Skeletal muscle cell (primary cell): Measurements from ENCODE around the gene AHR.

Experiments used
- DNase-seq: peaks from one replicate; pipeline ENCODE4 v3.0.0-alpha.2; 2010; ENCODE audit warnings: low read depth
- H3K4me3 ChIP-seq: 2 replicates; pipeline ENCODE4 v1.5.1; 2011; ENCODE audit warnings: low read depth, mild to moderate bottlenecking, control low read depth, low read length, moderate library complexity

The AHR gene

DNA sequence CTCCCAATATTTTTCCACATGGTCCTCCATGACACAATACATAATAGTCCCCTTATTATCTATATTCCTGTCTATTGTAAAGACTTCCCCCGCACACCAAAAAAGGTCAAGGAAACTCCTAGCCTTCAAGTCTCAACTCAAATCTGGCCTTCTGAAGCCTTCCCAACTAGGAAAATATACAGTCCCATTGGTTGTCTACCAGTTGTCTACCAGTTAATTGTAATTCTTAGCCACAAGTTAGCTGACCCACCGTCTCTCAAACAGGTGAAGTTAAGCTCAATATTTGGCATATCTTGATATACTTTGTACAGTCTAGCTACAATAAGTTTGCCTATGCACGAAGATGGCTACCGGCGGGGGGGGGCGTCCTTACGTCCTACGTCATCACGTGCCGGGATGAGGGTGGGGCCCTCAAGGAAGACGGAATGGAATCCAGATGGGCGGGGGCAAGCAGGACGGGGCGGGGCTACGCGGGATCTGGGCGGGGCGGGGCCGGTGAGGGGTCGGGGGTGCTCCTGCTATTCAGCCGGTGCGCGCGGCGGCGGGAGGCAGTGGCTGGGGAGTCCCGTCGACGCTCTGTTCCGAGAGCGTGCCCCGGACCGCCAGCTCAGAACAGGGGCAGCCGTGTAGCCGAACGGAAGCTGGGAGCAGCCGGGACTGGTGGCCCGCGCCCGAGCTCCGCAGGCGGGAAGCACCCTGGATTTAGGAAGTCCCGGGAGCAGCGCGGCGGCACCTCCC is at the start of gene AHR:
AHR (plus strand) TSS at position 551 of the 738 bp plus-strand sequence. CDS start 613 bp downstream, outside the sequence.
- peak; percentile 83 for DNase-seq
- H3K4me3 ChIP-seq, result peak within 1 kb of the TSS; percentile 97

DNA sequence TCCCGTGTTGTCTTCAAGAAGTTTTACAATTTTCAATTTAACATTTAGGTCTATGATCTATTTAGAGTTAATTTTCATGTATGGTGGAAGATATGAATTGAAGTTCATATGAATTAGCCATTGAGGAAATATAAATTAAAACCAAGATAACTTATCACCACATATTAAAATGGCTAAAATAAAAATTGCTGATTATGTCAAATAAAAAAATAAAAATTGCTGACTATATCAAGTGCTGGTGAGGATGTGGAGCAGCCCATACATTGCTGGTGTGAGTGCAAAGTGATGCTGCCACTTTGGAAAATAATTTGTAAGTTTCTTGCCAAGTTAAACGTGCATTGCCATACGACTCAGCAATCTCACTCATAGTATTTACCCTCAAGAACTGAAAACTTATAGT is 44.6 kb upstream of the AHR start:
- no peak for DNase-seq
- no peak overlapping the region for H3K4me3 ChIP-seq

DNA sequence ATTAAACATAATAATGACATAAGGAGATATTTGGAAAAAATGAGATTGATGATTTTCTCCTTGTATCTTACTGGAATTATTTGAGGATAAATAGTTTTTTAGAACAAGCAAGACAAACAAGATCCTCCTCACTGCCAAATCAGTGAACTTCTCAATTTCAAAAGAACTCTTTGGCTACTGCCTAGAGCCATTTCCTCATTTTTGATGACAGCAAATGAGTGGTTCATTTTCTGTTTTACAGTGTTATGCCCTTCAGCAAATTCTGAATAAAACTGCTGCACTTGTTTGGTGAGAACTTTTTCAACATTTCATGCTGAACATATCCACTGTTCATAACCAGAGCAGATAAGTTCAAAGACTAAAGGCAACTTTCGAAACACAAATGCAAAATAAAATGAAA is 42.5 kb upstream of the AHR start:
- DNase-seq, result no peak
- H3K4me3 ChIP-seq, result no peak overlapping the region

DNA sequence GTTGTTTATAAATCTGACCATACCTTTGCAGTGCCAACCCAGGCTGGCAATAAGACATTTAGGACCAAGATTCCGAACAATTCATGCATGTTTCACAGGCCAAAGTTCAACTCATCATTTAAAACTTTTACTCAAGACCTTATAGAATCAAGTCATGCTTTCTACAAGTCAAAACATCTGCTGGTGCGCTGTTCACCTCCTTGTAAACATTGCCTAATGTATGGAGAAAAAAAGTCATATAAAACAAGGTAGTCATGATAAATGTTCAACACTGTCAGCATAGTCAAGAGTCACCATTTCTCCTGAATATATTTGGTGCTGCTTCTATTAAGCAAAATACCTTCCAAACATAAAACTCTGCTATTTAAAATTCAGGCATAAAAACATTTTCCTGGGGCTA is 42.1 kb upstream of the AHR start:
- H3K4me3 ChIP-seq, result no peak overlapping the region
- no peak for DNase-seq

DNA sequence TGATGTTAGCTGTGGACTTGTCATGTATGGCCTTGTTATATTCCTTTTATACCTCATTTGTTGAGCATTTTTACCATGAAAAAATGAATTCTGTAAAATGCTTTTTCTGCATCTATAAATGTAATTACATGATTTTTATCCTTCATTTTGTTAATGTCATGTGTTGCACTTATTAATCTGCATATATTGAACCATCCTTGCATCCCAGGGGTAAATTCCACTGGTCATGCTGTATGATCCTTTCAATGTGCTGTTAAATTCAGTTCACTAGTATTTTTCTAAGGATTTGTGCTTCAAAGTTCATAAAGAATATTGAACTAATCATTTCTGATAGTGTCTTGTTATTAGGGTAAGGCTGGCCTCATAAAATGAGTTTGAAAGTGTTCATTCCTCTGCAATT is 31.9 kb upstream of the AHR start:
- H3K4me3 ChIP-seq, result no peak overlapping the region
- DNase-seq, result no peak

DNA sequence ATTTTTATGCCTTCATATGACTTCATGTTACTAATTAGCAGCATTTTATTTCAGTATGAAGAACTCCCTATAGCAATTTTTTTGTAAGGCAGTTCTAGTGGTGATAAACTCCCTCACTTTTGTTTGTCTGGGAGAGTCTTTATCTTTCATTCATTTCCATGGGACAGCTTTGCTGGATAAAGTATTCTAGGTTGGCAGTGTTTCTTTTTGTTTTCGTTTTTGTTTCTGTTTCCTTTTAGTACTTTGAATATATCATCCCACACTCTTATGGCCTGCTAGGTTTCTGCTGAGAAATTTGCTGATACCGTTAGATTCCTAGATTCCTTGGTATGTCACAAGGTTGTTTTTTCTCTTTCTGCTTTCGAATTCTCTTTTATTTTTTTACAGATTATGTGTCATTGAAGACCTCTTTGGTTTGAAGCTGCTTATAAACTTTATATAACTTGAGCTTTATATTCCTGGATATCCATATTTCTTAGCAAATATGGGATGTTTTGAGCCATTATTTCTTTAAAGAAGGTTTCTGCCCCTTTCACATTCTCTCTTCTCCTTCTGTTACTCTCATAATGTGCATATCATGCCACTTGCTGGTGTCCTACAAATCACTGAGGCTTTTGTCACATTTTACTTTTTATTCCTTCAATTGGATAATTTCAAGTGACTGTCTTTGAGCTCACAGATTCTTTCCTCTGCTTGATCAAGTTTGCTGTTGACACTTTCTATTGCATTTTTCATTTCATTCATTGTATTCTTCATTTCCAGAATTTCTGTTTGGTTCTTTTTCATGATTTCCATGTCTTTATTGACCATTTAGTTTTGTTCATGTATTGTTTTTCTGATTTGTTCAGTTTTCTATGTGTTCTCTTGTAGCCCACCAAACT is 28.9 kb upstream of the AHR start:
- H3K4me3 ChIP-seq, result no peak overlapping the region
- no peak for DNase-seq

DNA sequence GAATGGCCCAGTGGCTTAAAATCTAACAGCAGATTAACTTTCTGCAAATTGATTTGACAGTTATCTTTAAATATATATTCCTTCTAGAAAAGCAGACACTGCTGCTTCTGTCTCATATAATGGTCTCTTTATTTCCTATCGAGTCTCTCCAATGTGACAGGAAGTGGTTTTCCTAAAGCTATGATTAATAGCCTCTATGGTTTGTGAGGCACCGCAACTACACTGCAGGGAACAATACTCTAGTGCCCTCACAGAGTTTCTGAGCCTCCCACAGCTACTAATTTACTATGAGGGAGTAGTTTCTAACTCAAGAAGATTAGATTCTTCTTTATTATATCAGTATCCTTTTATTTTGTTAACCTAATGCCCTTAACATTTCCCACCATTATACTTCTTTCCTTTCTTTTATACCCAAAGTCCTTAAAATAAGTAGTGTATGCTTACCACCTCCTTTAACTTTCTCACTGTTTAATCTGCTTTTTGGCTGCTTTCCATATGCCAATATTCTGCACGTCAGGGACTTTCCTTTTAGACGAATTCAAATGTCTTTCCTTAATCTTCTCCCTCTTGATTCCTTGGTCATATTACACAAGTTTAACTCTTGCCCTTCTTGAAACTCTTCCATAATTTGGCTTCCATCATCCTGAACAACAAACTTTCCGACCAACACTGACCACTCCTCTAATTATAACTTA is 23.8 kb upstream of the AHR start:
- DNase-seq, result peak; percentile 19
- no peak overlapping the region for H3K4me3 ChIP-seq

DNA sequence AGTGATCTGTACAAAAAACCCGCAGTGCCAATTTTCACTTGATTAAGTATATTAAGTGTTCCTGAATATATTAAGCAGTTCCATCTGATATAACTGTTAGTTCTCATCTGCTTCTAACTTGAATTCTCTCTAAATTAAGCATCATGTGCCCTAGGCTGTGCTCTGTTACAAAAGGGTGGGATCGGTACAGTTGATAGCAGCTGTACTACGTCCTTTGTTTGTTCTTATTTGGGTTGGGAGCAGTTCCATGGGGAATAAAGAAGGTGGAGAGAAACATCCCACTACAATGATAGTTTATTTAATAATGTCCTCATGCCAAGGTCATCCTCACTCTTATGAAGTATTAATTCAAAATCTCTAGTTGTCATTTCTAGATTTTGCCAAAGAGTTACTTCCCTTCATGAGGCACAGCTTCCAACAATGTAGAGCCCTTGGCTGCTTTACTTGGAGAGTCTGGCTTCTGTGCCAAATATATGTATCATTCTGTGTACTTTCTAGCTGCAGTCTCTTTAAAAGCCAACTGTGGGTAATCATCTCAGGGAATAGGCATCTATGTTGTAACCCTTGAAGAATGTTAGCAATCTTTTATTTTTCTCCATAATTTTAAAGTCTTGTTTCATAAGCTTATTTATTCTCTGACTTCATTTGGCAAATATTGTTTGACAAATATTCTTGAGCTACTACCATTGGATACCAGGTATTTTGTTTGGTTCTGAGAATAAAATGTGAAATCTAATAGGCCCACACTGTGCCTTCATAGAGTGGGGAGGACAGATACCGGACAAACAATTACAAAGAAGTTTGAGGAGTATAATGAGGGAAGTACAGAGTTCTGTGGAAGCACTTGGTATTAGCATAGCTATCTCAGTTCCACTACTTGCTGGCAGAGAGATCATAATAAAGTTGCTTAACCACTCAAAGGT is 22.4 kb upstream of the AHR start:
- peak; percentile 86 for DNase-seq
- no peak overlapping the region for H3K4me3 ChIP-seq

DNA sequence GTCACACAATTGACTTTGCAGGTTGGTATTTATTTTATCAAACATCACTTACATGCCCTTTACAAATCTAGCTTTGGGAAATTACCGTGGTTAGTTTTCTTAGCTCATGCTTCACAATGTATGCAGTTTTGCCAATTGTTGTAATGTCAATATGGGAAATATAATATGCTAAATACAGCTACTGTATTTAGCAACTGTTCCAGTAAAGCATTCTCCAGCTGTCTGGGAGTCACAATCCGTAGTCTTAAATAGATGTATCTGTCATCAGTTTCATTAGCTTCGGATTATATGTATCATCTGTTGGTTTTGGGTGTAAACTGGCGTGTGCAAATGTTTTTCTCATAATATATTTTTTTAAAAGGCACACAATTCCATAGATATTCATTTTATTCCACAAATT is 19.4 kb upstream of the AHR start:
- no peak for DNase-seq
- no peak overlapping the region for H3K4me3 ChIP-seq

DNA sequence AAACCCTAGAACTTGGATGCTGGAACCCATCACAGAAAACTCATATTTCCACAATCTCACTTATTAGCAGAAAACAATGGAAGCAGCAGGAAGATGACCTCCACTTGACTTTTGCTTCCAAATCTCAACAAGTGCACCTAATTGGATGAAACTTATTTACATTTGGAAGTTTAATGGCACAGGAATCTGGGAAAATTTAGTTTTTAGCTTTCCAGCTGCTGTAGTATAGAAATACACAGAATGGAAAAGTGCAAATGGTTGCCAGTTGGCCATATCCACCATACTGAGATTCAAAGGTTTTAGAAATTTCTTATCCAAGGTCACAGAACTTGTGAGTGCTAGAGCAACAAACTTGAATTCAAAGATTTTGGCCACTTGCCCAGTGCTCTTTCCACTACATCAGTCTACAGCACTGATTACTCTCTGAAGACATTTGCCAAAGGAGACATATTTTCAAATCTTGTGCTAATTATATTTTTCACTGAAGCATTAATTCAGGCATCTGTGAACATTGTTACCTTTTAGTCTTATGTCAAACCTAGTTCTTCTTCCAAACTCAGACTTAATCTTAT is 9.3 kb upstream of the AHR start:
- no peak for DNase-seq
- no peak overlapping the region for H3K4me3 ChIP-seq

DNA sequence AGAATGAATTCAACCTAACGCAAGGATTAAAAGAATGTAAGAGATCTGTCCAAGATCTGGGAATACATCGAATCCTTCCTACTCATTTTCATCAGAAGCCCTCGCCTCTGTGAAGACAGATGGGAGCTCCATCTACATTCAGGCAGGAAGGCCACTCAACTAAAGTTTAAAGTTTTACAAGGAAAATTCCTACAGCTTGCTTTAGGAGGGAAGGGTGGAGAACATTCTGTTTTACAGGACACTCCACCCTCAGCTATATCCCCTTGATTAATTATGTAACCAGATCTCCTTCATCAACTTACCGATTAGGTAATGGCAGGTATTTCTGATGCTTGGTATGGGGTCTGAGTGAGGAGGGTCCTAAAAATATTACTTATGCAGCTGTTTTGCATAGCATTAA is 5.6 kb upstream of the AHR start:
- DNase-seq, result no peak
- no peak overlapping the region for H3K4me3 ChIP-seq

DNA sequence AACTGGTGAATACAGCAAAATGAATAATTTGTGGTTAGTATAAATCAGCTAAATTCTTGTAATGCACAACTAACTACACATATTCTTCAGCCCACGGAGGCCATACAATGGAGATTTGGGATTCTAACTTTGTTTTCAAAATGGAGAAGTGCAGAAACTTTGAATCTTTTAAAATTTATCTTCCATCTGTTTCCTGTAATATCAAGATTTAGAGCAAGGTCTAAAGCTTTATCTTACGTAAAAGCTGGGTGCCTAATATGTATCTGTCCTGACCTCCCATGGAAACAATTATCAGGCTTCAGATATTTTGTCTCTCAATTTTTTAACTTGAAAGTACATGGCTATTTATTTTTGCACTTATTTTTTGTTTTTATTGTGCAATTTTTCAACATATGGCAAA is 5.0 kb upstream of the AHR start:
- H3K4me3 ChIP-seq, result no peak overlapping the region

DNA sequence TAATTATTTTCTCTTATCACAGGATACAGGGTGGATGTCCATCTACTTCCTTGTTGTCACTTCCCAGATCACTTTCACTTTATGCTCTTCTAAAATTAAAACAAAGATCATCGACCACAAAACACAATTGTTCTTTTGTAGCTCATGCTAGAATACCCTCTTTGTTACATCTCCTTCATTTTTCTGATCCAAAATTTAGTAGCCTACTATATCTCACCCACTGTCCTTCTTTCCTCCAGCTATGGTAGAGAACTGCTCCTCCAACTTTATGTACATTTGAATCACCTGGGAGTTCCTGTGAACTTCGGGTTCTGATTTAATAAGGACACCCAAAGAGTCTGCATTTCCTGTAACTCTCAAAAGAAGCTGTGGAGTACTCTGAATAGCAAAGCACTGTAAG is 1.2 kb upstream of the AHR start:
- no peak overlapping the region for H3K4me3 ChIP-seq
- no peak for DNase-seq

More for the DNA sequence above, 5.0 kb upstream of the AHR start:
- DNase-seq, result no peak

DNA sequence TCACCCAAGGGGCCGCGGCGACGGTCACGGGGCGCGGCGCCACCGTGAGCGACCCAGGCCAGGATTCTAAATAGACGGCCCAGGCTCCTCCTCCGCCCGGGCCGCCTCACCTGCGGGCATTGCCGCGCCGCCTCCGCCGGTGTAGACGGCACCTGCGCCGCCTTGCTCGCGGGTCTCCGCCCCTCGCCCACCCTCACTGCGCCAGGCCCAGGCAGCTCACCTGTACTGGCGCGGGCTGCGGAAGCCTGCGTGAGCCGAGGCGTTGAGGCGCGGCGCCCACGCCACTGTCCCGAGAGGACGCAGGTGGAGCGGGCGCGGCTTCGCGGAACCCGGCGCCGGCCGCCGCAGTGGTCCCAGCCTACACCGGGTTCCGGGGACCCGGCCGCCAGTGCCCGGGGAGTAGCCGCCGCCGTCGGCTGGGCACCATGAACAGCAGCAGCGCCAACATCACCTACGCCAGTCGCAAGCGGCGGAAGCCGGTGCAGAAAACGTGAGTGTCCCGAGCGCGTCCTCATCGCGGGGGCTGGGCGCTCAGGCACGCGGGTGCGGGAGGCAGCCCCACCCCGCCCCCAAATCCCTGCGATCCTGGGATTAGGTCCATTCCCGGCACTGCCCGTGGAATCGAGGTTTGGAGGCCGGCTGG is 509 bp downstream of the AHR start:
- DNase-seq, result no peak

DNA sequence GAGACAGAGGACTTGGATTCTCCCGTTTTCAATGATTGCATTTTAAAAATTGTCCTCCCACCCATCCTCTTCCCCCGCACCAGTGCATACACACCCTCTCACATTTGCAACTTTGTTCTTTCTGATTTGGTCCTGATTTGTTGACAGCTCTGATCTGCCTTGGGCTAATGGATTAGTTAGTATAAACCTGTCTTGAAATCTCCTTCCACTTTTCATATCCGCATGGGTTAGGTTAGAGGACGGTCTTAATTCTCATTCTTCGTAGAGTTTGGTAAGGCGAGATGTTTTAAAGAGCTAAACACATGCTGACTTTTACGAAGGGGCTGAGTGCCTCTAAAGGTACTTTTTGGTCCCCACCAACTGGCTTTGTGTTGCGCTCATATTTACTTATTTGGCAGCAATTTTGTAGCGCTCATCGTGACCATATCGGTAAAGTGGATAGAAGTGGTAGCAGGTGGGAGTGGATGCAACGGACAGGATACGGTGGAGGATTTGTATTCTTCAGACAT is 1.1 kb downstream of the AHR start:
- no peak for DNase-seq

More for the DNA sequence above, 509 bp downstream of the AHR start:
- peak overlapping the region; percentile 97 for H3K4me3 ChIP-seq

DNA sequence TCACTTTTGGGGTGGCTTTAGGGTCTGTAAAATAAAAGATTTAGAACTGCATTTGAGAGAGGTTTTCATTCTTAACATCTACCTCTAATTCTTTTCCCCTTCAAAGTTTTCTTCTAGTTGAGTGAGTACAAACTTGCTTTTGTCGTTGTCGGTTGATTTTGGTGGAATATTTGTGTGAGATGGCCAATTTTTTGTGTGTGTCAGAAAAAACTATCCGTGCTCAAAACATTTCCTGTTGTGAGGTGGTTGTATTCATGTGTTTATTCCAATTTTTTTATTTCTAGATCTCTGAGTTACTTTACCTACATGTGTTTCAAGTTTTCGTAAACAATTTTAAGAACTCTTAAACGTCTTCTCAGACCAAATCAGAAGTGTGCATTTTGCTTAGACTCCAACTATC is 1.6 kb downstream of the AHR start:
- no peak for DNase-seq
- peak overlapping the region; percentile 97 for H3K4me3 ChIP-seq

More for the DNA sequence above, 1.1 kb downstream of the AHR start:
- peak overlapping the region; percentile 97 for H3K4me3 ChIP-seq

DNA sequence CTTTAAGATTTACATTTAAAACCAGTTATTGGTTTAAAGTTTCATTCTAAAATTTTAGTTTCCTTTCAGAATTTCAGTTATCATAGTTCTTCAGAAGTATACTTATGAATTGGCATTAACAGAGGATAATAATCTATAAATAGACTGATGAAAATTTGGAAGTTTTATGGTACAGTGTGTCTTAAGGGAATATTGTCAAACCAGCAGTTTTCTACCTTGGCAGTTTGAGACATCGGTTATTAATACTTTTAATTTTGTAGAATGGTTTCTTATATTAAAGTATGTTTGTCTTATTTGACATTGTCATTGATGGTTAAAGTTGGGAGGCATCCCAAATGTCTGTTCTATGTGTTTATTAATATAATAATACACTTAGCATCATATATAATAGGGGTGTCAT is 2.0 kb downstream of the AHR start:
- no peak for DNase-seq
- H3K4me3 ChIP-seq, result peak overlapping the region; percentile 97
